GM10248 (cell line): ENCODE results near the gene CEACAM18.

ENCODE experiments used
- CTCF ChIA-PET: fragments of 300-600 bp; sonication (Branson Sonifier 250); formaldehyde crosslinking; extraction: SDS; loops from one replicate; lab custom pipeline; 2021; ENCODE audit warnings: antibody characterized with exemption; lab: Yijun Ruan, JAX
- POLR2A ChIA-PET: fragments of 350-650 bp; sonication (Branson Sonifier 250); formaldehyde crosslinking; extraction: SDS; loops from one replicate; lab custom pipeline; 2020; ENCODE audit warnings: antibody characterized with exemption; lab: Yijun Ruan, JAX
- DNase-seq: peaks from one replicate; pipeline ENCODE4 v3.0.0; 2012; ENCODE audit errors: extremely low spot score
- TF ChIP-seq, protein P1 (sequence below): IDR thresholded peaks from 2 replicates; pipeline ENCODE4 v1.5.1; 2012; ENCODE audit warnings: mild to moderate bottlenecking, low read depth; ENCODE audit errors: extremely low read depth, missing control alignments, control extremely low read depth

Gene CEACAM18

DNA sequence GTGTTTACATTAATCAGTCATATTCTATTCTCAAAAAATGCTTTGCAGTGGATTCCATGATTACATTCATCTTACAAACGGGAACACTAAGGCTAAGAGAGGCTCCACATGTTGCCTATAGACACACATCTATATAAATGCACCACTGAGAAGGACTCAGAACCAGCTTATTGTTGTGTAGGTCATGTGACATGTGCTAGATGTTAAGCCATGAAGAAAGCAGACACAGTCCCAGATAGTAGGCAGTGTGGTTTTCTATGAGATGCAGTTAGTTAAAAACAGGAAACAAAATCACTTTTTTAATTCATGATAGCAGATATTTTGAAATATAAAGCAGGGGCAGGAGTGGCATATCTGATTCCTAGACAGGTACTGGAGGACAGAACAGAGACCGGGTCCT lies 42.4 kb downstream of the CEACAM18 start:
- CTCF ChIA-PET, result no interaction called here
- TF ChIP-seq, protein P1, sequence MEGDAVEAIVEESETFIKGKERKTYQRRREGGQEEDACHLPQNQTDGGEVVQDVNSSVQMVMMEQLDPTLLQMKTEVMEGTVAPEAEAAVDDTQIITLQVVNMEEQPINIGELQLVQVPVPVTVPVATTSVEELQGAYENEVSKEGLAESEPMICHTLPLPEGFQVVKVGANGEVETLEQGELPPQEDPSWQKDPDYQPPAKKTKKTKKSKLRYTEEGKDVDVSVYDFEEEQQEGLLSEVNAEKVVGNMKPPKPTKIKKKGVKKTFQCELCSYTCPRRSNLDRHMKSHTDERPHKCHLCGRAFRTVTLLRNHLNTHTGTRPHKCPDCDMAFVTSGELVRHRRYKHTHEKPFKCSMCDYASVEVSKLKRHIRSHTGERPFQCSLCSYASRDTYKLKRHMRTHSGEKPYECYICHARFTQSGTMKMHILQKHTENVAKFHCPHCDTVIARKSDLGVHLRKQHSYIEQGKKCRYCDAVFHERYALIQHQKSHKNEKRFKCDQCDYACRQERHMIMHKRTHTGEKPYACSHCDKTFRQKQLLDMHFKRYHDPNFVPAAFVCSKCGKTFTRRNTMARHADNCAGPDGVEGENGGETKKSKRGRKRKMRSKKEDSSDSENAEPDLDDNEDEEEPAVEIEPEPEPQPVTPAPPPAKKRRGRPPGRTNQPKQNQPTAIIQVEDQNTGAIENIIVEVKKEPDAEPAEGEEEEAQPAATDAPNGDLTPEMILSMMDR, result no peak
- DNase-seq, result no peak
- POLR2A ChIA-PET, result no interaction called here

DNA sequence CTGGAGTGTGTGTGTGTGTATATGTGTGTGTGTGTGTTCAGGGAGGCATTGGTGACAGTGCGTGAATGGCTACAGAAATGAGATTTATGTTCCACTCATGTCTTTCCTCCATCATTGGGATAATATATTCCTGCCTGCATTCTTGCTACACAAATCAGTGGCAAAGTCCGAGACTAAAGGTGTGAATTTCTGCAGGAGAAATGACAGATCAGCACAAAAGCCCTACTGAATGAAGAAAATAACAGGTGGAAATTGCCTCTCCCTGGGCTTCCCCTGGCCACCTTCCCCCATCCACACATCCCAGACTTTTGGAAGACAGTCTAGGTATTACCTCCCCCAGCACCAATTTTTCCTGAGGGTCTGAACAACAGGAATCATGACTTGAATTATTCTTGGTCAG lies 43.0 kb downstream of the CEACAM18 start:
- POLR2A ChIA-PET, result no interaction called here

DNA sequence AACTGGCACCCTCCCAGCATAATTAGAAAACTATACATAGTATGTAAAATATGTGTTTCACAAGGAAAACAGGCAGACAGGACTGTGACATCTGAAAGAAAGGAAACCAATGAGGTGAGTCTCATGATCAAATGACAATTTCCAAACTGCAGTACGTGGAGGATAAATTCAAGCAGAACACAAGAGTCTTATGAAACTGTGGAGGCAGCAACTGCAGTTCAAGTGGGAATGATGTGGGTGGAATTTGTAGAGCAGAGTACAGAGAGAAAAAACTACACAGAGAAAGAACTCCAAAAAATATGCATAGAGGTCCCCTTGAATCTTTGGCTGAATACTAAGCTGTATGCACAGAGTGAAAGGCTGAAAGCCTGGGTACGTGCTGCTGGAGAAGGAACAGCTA lies 43.4 kb downstream of the CEACAM18 start:
- TF ChIP-seq, protein P1, result no peak
- ChIA-PET CTCF (interaction anchor here (0.7 to 1.6 kb wide), 3 partner anchors 8 to 49 kb away, joined by 3 to 5 read pairs (median 5); no protein-coding TSS in a partner anchor), POLR2A (no interaction called here)
- DNase-seq, result no peak

More for the DNA sequence above, 43.0 kb downstream of the CEACAM18 start:
- DNase-seq, result no peak
- CTCF ChIA-PET, result no interaction called here
- TF ChIP-seq, protein P1, result no peak

GRCh38 chr19:51524666-51525264 lies 46.4 kb downstream of the CEACAM18 start:
- CTCF ChIA-PET, result interaction anchor here (0.7 to 9.6 kb wide), 3 partner anchors 10 to 103 kb away, joined by 3 to 60 read pairs (median 4); no protein-coding TSS in a partner anchor
- POLR2A ChIA-PET, result no interaction called here
- DNase-seq, result no peak
- TF ChIP-seq, protein P1, result no peak

DNA sequence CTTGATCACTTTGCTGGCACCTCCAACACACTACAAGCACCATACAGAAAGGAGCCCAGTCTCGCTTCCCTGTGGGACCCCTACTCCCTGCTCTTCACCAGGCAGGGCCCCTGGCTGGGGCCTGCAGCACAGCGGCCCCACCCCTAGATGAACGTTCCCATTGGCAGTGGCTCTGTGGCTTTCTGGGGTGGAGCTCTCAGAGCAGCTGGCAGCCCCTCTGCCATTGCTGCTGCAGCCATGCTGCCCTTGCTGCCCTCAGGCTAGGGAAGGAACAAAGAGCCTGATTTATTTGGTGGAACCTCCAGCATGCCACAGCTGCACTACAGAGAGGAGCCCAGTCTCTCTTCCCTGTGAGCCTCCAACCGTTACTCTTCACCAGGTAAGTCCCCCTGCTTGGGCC lies 47.3 kb downstream of the CEACAM18 start:
- TF ChIP-seq, protein P1, result no peak
- no peak for DNase-seq
- ChIA-PET POLR2A (no interaction called here), CTCF (interaction anchor here (9.6 kb wide), 1 partner anchor 11 kb away, joined by 60 read pairs; no protein-coding TSS in a partner anchor)

- ChIA-PET POLR2A (no interaction called here), CTCF (interaction anchor here (2.9 to 9.6 kb wide), 2 partner anchors 14 to 128 kb away, joined by 9 to 60 read pairs; no protein-coding TSS in a partner anchor)
- TF ChIP-seq, protein P1, result no peak
- no peak for DNase-seq
Observed at GRCh38 chr19:51529301-51529700, 51.0 kb downstream of the CEACAM18 start.
